OCI-LY1 (cell line): ENCODE data around the gene NOXRED1.
A peak's percentile ranks its signal among the peaks of the same experiment; 100 is the strongest.

Experiments
- CTCF ChIP-seq: fragments of 200-600 bp; sonication (generic), shearing (Covaris generic); IDR thresholded peaks from 2 replicates; pipeline ENCODE4 v1.5.1; 2017; ENCODE audit warnings: mild to moderate bottlenecking, antibody characterized with exemption, low read length, moderate library complexity, mixed read lengths
- EZH2 ChIP-seq: fragments of 200-600 bp; sonication (generic), shearing (Covaris generic); IDR thresholded peaks from 2 replicates; pipeline ENCODE4 v1.8.0; 2017; ENCODE audit warnings: borderline replicate concordance, mixed run types, mild to moderate bottlenecking, antibody characterized with exemption, low read length, moderate library complexity, mixed read lengths

GRCh38 chr14:77459072-77459723 is 35.9 kb upstream of the NOXRED1 start:
- TF ChIP-seq CTCF, result peak; percentile 81
- no peak for TF ChIP-seq EZH2
